Liver (tissue), 3 donors: ENCODE results near the gene FOXRED1.

Experiments
- CTCF ChIP-seq: fragments of 150-350 bp; IDR thresholded peaks from 2 replicates; pipeline ENCODE4 v1.5.1; 2017; ENCODE audit warnings: improper control_type of control experiment, low read depth, low read length; ENCODE audit not compliant: missing input control
- FOXA1 ChIP-seq: IDR thresholded peaks from 2 replicates; pipeline ENCODE4 v1.6.1; 2016; ENCODE audit warnings: antibody characterized with exemption
- GABPA ChIP-seq, 2 donors: IDR thresholded peaks in 1 of 2; conservative IDR thresholded peaks in 1 of 2; 2 replicates each; pipeline ENCODE4 v1.6.1; 2016; ENCODE audit warnings: antibody characterized with exemption in 2 of 2, mild to moderate bottlenecking in 1 of 2, moderate library complexity in 1 of 2
- HNF4A ChIP-seq, 2 donors: conservative IDR thresholded peaks; 2 replicates each; pipeline ENCODE4 v1.6.1; 2016; ENCODE audit warnings: antibody characterized with exemption in 2 of 2, mild to moderate bottlenecking in 2 of 2
- JUND ChIP-seq, 2 donors: IDR thresholded peaks; 2 replicates each; pipeline ENCODE4 v1.6.1; 2016; ENCODE audit warnings: antibody characterized with exemption in 2 of 2
- MAX ChIP-seq: IDR thresholded peaks from 2 replicates; pipeline ENCODE4 v1.6.1; 2016; ENCODE audit warnings: antibody characterized with exemption
- RAD21 ChIP-seq, 2 donors: IDR thresholded peaks; 2 replicates each; pipeline ENCODE4 v1.6.1; 2016; ENCODE audit warnings: antibody characterized with exemption in 2 of 2, mild to moderate bottlenecking in 2 of 2
- REST ChIP-seq: IDR thresholded peaks from 2 replicates; pipeline ENCODE4 v1.6.1; 2016; ENCODE audit warnings: antibody characterized with exemption, mild to moderate bottlenecking
- RXRA ChIP-seq, 2 donors: IDR thresholded peaks; 2 replicates each; pipeline ENCODE4 v1.6.1; 2017 to 2018; ENCODE audit warnings: antibody characterized with exemption in 2 of 2, mild to moderate bottlenecking in 1 of 2
- SP1 ChIP-seq: IDR thresholded peaks from 2 replicates; pipeline ENCODE4 v1.6.1; 2018; ENCODE audit warnings: antibody characterized with exemption, mild to moderate bottlenecking
- TAF1 ChIP-seq: conservative IDR thresholded peaks from 2 replicates; pipeline ENCODE4 v1.6.1; 2016; ENCODE audit warnings: antibody characterized with exemption, mild to moderate bottlenecking
- YY1 ChIP-seq: IDR thresholded peaks from 2 replicates; pipeline ENCODE4 v1.6.1; 2016; ENCODE audit warnings: antibody characterized with exemption, mild to moderate bottlenecking
- ZBTB33 ChIP-seq: IDR thresholded peaks from 2 replicates; pipeline ENCODE4 v1.6.1; 2016; ENCODE audit warnings: antibody characterized with exemption
- donor health status: healthy.
- donor health status: healthy.

GRCh38 chr11:126319374-126319740, 50.4 kb downstream of the FOXRED1 start:
- TF ChIP-seq CTCF (no peak), MAX (no peak), RAD21 (IDR thresholded peaks at IDR 0.05) (no peak), SP1 (no peak), ZBTB33 (no peak), REST (no peak), YY1 (no peak), TAF1 (no peak), JUND (IDR thresholded peaks at IDR 0.05) (no peak), FOXA1 (no peak), HNF4A (conservative IDR thresholded peaks at IDR 0.05) (no peak), GABPA (IDR thresholded peaks at IDR 0.05 in 1 of 2, conservative IDR thresholded peaks at IDR 0.05 in 1 of 2) (no peak), RXRA (IDR thresholded peaks at IDR 0.05) (no peak)
